MM.1S (cell line): ENCODE data around the gene TCF12.

Experiments
- CTCF ChIP-seq: fragments of 300-600 bp; sonication (generic); IDR thresholded peaks from 2 replicates; pipeline ENCODE4 v1.5.1; 2016; ENCODE audit warnings: antibody characterized with exemption, low read length, mixed read lengths
- EZH2 ChIP-seq: fragments of 300-600 bp; sonication (generic); optimal IDR thresholded peaks from 2 replicates; pipeline ENCODE3; 2017; ENCODE audit warnings: low read depth, mild to moderate bottlenecking, antibody characterized with exemption, low read length, mixed read lengths
- EZH2phosphoT487 ChIP-seq: fragments of 300-600 bp; sonication (generic); IDR thresholded peaks from 2 replicates; pipeline ENCODE4 v1.6.1; 2018; ENCODE audit warnings: antibody characterized with exemption, low read length

- TF ChIP-seq CTCF (no peak), EZH2phosphoT487 (no peak), EZH2 (no peak)
Measured at GRCh38 chr15:57322602-57323250, 404.3 kb downstream of the TCF12 start.
